GM21786 (cell line): ENCODE results near the gene BBC3.

ENCODE experiments used
- ATAC-seq: cut with Tn5 transposase; IDR thresholded peaks from one replicate; pipeline ENCODE4 v1.9.1; 2021; ENCODE audit not compliant: unreplicated experiment

Gene BBC3

GRCh38 chr19:47197141-47197540 lies 33.9 kb downstream of the BBC3 start:
- ATAC-seq, result no peak

GRCh38 chr19:47195434-47195833 lies 35.6 kb downstream of the BBC3 start:
- no peak for ATAC-seq

- ATAC-seq, result no peak
Measured at GRCh38 chr19:47190167-47190727, 40.8 kb downstream of the BBC3 start.

GRCh38 chr19:47188507-47189033 lies 42.4 kb downstream of the BBC3 start:
- ATAC-seq, result no peak

GRCh38 chr19:47187797-47188196 lies 43.2 kb downstream of the BBC3 start:
- ATAC-seq, result no peak

GRCh38 chr19:47187335-47187655 lies 43.7 kb downstream of the BBC3 start:
- ATAC-seq, result no peak

GRCh38 chr19:47186446-47187334 lies 44.3 kb downstream of the BBC3 start:
- peak; percentile 76 for ATAC-seq

- no peak for ATAC-seq
Measured at GRCh38 chr19:47183601-47184000, 47.4 kb downstream of the BBC3 start.

- ATAC-seq, result no peak
Measured at GRCh38 chr19:47179653-47180310, 51.2 kb downstream of the BBC3 start.

GRCh38 chr19:47176627-47177090 lies 54.3 kb downstream of the BBC3 start:
- ATAC-seq, result no peak

GRCh38 chr19:47176071-47176626 lies 54.9 kb downstream of the BBC3 start:
- ATAC-seq, result no peak

- no peak for ATAC-seq
Measured at GRCh38 chr19:47172666-47173455, 58.1 kb downstream of the BBC3 start.
